ENCODE results near the gene FAM53A.
"Not testable (repeated sequence)": the region's sequence is repeated elsewhere in the genome, so short reads cannot be mapped to it uniquely, and the experiment has no call there.

FAM53A gene

DNA sequence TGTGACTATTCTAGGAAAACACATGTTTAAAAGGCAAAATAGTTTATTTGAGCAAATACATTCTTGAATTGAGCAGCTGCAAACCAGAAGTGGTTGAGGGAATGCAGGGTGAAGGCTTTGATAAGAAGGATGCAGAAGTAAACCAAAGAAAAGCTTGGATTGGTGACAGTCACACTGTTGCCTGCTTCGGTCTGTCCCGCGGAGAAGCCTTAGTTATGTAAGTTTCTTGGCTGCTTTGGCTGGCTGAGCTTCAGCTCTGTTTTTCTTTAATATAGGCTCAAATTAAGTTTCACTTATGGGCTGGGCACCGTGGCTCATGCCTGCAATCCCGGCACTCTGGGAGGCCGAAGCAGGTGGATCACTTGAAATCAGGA lies 67.6 kb downstream of the FAM53A start:
- DNase-seq = no peak

DNA sequence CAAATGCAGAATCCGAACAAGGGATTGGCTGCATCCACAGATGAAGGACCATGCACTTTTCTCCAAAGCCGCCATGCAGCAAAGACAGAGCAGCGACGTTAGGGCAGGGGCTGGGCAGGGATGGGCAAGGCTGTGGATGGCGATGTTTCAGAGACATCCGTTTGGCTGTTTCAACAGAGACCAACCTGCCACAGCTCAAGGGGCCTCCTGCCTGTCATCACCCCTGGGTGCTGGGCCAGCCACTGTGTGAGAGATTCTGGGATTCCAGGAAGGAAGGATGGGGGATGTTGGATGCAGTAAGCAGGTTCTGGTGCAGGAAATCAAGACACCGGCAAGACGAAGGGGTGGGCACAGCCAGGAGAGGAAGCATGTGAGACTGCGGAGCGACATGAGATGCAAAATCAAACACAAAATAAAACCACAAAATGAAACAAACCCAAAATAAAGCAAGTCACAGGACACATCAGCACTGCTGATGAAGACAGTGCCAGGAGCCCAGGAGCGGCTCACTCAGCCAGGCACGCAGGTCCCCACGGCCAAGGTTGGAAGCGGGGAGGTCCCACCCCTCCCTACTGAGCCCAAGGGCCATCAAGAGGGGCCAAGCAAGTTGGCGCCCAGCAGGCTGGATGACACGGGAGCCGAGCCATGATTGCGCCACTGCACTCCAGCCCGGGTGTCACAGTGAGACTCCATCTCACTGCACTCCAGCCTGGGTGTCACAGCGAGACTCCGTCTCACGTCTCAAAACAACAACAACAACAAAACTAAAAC lies 68.1 kb downstream of the FAM53A start:
- DNase-seq = no peak

DNA sequence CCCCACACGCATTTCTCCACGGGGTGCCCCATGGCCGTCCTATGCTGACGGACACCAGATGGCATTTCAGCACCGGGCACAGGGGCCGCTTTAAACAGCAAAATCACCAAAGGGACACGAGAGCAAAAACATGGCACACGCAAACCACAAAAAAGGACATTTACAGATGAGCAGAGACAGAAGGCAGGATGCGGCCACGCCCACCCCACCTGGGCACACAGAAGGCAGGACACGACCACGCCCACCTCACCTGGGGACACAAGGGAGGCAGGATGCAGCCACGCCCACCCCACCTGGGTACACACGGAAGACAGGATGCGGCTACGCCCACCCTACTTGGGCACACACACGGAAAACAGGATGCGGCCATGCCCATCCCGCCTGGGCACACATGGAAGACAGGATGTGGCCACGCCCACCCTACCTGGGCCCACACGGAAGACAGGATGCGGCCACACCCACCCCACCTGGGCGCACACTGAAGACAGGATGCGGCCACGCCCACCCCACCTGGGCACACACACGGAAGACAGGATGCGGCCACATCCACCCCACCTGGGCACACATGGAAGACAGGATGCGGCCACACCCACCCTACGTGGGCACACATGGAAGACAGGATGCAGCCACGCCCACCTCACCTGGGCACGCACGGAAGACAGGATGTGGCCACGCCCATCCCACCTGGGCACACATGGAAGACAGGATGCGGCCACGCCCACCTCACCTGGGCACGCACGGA lies 69.1 kb downstream of the FAM53A start:
- DNase-seq = no peak

DNA sequence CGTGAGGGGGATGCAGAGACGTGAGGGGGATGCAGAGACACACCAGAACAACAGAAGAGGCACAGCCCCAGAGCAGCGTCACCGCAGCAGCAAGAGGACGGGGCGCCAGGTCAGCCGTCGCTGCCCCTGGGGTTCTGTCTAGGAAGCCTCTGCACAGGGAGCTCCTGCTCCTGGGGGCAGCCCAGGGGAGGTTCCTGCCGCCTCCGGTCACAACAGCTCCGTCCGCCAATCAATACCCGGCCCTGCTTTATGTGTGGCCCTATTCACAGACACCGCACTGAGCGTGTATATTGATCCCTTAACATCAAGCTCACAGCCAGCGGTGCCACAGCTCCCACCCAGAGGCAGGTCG lies 69.6 kb downstream of the FAM53A start:
- no peak for DNase-seq

DNA sequence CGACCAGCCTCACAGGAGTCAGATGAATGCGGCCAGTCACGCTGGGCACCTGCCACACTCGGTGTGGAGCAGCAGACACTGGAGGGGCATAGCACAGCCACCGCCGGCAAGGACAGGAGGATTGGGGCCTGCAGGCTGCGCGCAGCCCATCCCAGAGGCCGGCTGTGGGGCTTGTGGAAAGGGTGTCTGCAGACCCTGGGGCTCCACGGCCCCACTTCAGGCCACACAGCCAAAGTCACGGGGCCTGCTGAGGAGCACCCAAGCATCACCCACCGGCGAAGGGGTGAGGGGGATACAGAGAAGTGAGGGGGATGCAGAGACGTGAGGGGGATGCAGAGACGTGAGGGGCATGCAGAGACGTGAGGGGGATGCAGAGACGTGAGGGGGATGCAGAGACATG lies 70.1 kb downstream of the FAM53A start:
- DNase-seq = no peak

DNA sequence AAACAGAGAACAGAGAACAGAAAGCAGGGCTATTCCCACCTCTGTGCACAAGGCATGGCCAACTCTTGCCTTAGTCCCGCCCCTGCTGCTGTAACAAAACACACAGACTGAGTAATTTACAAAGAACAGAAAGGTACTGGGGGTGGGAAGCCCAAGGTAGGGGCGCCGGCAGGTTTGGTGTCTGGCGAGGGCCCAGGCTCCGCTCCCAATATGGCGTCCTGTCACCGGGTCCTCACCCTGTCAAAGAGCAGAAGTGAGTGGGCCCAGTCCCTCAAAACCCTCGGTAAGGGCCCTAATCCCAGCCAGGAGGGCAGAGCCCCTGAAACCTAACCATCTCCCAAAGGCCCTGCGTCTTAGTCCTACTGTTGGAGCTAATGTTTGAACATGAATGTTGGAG lies 71.0 kb downstream of the FAM53A start:
- DNase-seq = no peak

DNA sequence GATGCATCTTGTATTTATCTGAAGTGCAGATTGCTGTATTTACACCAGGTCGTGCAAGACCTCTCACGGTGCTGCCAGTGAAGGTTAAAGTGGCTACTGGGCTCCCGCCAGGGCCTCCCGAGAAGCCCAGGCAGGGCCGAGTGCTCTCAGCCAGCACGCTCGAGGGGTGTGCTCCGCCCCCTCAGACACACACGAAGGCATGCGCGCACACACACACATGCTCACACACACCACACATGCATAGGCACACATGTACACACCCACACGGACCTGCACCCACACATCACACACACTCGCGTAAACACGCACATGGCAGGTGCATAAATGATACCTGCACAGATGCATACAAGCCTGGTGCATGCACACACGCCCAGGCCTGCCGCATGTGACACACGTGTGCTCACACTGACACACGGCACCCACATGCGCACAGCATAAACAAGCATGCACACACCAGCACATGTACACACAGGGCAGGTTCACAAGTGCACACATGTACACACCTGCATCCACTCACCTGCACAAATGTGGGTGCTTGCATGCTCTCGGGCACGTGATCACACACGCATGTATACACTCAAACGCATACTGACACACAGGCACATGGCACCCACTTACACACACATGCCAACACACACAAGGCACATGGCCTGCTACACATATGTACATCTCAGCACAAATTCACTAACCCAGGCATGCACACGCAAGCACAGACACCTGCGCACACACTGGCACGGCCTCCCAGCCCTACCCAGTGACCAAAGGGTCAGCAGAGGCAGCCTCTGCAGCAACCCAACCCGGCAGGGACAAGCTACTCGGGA lies 71.6 kb downstream of the FAM53A start:
- DNase-seq = no peak

DNA sequence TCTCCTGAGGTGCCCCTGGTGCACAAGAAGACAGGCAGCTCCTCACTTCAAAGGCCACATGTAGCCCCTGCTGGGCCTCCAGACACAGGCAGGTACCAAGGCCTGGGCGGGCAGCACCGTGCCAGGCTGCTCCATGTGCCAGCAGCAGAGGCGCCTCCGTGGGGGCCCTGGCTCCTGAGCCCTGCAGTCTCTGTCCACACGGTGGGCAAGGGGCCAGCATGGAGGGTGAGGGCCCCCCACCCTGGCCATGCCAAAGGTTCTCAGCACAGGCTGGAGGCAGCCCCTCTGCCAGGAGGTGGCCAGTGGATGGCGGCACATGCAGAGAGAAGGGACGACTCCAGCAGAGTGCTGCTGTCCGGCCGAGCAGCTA lies 72.6 kb downstream of the FAM53A start:
- DNase-seq = no peak

DNA sequence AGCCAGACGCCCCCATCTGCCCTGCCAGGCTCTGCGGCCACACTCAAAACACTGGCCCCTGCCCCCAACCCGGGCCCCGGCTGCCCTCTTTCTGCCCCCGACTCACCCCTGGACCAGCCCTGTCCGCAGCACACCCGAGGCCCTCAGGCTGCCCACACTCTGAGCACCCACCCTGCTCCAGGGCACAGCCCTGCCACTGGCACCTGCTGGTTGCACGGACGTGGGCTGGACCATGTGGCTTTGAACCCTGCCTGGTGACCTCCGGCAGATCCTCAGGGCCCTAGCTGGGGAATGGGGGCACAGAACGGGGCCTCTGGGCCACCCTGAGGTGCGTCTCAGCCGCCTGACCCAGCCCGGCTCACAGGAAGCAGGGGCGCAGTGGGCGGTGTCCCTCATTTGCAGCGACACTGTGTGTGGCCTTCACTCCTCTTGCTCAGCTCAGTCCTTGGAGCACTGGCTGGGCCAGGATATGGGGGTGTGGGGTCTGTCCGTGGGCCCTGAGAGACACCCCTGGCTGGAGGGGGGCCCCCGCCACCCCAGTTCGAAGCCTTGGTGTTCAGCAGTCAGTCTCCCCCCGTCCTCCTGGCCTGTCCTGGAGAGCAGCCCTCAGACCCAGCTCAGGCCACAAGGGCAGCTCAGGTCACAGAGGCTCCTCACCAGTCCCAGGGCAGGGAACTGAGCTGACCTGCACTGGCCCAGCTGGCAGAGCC lies 73.2 kb downstream of the FAM53A start:
- no peak for DNase-seq

DNA sequence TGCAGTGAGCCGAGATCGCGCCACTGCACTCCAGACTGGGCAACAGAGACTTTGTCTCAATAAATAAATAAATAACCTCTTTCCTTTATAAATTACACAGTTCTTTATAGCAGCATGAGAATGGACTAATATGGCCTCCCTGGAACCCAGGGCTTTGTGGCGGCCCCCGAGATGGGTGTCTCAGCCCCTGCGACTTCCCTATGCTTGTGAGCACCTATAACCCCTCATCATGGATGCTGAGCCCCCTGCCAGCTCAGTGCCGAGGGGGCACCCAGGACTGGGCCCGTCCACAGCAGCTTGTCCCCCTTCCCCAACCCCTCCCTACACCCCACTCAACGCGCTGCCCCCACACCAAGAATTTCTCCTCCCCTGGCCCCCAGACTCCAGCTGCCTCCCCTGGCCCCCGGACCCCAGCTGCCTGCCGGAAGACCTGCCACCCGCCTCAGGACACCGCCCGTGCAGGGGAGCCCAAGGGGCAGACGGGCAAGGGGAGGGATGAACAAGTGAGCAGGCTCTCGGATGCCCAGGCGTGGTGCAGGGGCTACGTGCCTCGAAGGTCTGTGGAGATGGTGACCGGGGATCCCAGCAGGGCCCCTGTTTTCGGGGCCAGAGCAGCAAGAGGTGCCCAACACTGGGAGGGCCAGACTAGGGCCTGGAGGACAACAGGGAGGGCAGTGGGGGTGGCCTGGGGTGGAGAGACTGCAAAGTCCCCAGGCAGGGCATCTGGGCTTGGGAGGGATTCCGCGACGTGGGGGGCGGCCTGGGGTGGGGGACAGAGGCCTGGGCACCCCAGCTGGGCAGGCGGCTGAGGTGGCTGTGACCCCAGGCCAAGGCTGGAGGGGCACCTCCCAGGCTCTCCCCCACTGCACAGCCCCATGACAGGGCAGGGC lies 74.0 kb downstream of the FAM53A start:
- no peak for DNase-seq

DNA sequence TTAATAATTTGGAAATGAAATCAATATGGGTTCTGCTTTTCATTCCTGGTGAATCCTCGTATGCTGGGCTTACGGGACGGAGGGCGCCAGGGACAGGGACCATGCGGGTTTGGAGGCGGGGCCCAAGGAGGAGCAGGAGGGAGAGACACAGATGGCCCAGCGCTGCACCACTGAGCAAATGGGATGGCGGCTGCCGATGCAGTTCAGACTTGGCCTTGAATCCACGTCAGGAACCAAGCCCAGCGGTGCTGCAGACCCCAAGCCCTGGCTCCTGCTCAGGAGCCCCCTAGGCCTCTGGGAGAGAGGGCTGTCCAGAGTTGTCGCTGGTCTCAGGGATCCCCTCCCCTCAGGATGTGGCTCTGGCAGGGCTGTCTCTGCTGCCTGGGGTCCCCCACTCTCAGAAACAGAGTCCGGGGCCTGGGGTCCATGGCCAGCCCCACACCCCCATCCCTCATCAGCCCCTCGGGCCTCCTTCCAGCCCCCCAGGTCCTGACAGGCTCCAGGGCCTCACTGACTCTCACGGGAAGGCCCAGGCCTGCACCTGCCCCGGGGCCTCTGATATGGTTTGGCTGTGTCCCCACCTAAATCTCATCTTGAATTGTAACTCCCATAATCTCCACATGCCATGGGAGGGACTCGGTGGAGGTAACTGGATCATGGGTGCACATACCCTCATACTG lies 75.2 kb downstream of the FAM53A start:
- no peak for DNase-seq

DNA sequence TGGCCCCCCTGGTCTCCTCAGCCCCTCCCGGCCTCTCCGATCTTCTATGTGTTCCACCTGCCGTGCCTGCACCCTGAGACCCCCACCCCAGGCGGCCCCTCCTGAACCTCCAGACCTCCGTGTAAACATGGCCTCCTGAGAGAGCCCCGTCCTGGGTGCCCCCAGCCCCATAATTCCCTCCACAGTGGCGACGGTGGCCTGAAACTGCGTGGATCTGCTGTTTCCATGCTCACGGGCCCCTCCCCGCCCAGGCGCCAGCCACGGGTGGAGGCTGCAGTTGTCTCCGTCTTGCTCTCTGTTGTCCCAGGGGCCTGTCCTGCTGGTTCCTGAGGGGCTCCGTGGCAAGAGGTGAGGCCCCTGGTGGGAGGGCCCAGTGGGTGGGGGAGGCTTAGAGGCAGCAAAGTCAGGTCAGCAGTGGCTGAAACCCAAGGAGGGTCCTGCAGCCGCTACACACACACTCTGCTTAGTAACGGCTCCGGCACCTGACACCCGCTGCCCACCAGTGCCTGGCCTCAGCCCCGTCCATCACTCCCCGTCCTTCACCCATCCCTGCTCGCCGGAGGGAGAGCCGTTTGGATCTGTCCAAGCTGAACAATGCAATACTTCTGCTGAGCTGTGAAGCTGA lies 75.8 kb downstream of the FAM53A start:
- DNase-seq = no peak

DNA sequence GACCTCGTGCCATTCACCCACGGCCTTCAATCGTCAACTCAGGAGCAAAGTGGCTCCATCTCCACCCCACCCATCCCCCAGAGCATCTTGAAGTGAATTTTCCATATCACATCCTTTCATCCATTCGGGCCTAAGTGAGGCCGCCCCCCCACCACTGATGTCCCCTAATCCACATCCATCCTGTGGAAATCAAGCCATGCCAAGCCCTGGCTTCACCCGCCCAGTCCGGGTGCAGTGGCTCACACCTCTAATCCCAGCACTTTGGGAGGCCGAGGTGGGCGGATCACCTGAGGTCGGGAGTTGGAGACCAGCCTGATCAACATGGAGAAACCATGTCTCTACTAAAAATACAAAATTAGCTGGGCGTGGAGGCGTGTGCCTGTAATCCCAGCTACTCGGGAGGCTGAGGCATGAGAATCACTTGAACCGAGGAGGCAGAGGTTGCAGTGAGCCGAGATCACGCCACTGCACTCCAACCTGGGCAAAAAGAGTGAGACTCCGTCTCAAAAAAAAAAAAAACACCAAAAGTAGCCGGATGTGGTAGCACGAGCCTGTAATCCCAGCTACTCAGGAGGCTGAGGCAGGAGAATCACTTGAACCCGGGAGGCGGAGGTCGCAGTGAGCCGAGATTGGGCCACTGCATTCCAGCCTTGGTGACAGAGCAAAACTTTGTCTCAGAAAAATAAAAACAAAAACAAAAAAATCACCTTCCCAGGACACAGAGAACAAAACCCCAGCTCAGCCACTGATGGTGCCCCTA lies 76.5 kb downstream of the FAM53A start:
- DNase-seq = not testable (repeated sequence)

DNA sequence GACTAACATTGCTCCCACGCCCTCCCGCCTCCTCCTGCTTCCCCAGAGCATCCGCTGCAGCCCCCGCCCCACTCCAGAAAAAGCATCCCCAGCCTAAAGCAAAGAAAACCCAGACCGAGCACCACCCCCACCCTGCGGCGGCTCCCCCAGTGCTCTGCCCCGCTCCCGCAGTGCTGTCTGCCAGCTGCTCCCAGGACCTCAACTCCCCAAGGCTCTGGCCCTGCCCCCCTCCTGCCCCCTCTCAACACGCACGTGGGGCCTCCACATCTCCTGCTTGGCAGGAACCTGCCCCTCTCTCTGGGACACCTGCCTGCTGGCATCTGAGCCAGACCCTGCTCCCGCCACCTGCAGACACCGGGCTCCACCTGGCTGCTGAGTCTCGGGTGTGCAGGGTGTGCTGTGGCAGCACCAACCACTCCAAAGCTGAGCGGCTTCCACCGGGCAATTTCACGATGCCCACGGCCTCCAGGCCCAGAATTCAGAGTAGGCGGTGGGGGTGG lies 79.4 kb downstream of the FAM53A start:
- no peak for DNase-seq

DNA sequence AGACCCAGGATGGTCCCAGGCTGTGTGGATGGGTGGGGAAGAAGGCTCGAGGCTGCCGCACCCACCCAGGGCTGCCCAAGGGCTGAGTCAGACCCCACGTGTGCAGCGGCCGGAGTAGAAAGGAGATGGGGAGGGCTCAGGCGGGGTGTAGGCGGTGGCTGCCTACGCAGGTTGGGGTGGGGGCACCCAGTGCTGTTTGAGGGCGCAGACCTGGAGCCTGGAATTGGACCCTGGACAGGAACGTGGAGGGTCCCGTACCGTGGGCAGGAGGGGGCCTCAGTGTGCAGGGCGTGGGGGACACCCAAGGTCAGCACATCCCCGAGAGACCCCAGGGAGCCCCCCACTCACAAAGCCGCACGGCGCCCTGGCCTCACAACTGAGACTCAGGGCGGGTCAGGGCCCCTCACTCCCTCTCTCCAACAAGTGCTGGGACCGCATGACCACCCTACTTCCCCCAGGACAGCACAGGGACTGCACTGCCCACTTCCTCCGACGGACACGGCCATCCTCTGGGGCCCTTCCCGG lies 79.9 kb downstream of the FAM53A start:
- DNase-seq = no peak

DNA sequence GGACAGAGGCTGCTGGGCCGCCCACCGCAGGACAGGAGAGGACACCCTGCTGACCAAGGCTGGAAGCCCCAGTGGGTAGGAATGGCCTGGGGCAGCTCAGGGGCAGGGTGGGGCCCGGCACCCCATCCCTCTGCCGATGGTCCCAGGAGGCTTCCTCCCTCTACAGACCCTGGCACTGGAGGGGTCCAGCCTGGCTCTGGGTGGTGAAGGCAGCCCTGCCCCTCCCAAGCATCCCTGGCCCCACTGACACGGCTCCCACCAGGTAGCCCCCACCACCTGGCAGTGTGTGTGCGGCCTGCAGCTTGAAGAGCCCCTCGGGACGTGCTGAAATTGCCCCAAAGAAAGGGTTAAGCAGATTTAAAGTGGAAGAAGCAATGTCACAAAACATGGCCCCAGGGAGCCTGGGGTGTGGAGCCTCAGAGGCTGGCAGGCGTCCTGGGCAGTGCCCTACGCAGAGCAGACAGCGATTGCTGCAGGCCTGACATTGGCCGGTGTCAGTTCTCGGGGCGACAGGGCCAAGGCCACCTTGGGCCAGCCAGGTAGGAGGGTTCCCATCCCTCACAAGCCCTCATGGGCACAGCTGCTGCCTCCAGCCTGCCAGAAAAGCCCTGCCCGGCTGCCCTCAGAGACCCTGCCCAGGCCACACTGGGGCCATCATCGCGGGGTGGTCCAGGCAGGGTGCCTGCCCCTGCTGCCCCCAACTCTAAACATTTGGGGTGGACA lies 80.5 kb downstream of the FAM53A start:
- DNase-seq = no peak

DNA sequence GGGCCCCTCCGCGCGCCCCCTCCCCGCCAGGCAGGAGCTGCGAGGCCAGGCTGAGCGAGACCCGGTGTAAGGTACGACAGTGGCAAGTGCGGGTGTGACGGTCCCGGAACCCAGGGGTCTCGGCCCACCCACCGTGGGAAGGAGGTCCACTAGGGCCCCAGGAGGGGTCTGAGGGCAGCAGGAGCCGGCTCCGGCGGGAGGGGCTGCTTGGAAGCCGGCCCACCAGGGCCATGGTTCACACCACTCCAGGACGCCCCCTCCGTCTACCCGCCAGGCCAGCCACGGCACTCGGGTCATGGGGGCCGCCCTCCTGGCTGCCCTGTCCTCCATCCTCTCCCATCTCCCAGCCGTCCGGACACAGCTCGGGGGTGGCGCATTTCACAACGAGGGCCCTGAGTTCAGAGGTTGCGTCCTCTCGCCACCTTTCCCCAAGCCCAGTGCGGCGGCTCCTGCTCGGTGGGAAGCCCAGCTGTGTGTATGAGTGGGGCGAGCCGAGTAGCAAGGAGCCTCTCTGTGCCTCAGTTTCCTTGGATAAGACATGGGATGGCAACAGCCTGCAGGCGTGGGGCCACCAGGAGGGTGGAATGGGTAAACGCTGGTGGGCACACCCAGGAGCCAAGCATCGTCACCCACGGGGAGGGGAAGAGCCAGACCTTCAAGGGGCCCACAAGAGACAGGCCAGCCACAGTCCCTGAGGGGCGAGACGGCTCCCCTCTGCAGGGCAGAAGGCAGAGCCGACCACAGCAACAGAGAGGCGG lies 81.3 kb downstream of the FAM53A start:
- no peak for DNase-seq

Data from bone marrow (tissue), 2 donors.